ENCODE data around the gene DNASE1L3.

Gene DNASE1L3

DNA sequence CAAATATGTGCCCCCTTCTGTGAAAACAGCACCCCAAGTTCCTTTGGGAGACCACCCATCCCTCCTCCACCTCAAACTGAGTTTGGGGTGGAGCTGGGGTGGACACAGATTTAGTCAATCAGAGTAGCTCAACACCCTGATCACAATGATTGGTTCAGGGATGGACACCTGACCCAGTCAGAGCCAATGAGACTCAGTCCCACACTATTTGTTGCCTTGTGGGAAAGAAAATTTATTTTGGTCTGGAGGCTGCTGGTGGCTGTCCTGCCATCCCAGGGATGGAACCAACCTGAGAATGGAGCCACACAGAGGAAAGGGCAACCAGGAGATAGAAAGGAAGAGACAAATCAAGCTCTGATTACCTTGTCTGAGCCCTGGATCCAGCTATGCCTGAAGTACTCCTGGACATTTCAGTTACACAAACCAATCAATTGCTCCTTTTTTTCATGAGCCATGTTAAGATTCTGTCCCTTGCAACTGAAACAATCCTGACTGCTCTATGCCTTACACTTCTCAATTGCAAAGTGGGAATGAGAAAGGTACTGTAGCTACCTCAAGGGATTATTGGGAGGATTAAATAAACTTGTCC is 10.6 kb downstream of the DNASE1L3 start:
- DNase-seq = no peak

DNA sequence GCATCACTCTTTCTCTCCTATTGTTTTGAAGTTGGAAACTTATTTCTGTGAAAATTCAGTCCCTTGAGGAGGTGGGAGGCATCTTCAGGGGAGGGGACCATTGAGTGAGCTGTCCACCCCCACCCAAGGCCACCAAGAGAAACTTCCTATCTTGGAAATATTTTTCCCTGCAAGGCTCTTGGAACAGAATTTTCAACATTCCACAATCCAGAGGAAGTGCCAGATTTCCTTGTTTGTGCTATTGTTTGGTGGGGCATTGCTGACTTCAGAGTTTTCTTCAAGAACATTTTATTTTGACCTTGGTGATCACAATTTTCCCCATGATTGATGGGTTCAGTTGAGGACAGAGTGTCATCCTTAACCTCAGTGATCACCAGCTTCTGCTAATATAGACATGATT is 12.0 kb downstream of the DNASE1L3 start:
- DNase-seq = no peak

DNA sequence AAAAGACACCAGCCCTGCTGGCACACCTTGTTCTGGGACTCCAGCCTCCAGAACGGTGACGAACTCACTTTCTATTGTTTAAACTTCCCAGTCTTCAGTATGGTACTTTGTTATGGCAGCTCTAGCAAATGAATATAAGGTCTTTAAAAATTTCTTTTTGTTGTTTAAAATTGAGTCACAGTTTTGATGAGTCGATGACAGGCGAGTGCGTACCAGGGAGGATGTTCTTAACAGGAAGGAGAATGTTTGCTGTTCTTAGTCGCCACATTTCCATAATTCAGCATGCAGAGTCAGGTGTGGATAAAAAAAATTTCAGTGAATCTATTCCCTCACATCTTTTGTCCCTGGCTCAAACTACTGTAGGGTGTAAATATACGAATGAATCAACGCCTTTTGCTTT is 12.4 kb downstream of the DNASE1L3 start:
- DNase-seq = no peak

GRCh38 chr3:58197588-58197987 is 13.2 kb downstream of the DNASE1L3 start:
- no peak for DNase-seq

DNA sequence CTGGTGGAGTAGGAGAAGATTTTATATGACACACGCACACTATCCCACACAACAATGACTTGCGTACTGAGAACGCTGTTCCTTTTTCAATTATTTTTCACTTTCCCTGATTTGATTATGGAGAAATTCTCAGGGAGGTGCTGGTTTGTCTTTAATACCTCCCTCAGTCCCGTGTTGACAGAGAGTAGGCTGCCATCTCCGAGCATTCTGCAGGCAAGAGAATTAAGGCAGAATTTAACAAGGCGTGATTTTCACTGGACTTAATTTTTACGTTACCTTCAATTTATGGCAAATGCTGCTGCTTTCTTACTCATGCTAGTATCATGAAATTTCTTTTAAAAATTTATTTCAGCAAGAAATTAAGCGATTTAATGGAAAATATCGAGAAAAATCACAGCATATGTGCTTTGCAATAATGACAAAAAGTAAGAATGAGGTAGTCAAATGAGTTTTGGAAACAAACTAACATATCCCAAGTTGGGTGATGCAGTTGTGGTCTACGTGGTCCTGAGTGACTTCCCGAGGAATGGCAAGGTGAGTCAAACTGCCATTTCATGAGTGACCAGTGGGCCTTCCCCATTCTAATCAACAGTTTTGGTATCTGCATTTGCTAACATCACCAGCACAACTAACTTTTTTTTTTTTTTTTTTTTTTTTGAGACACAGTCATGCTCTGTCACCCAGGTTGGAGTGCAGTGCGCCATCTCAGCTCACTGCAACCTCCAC is 16.9 kb downstream of the DNASE1L3 start:
- no peak for DNase-seq

DNA sequence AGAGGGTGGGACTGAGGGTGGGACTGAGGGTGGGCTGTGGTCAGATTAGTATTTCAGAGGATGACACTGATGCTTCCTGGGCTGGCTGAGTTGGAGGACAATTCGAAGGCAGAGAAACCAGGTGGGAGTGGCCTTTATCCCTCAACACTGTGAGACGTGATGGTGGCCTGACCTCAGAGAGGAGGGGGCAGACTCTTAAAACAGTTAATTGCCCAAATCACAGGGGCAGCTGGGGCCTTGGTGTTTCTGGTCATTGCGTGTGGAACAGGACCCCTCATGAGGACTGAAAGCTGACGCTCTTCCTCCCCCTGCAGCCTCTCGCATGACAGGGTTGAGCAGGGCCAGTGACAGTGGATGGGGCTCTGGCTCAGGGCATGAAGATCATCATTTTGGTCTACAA is 18.7 kb downstream of the DNASE1L3 start:
- no peak for DNase-seq

DNA sequence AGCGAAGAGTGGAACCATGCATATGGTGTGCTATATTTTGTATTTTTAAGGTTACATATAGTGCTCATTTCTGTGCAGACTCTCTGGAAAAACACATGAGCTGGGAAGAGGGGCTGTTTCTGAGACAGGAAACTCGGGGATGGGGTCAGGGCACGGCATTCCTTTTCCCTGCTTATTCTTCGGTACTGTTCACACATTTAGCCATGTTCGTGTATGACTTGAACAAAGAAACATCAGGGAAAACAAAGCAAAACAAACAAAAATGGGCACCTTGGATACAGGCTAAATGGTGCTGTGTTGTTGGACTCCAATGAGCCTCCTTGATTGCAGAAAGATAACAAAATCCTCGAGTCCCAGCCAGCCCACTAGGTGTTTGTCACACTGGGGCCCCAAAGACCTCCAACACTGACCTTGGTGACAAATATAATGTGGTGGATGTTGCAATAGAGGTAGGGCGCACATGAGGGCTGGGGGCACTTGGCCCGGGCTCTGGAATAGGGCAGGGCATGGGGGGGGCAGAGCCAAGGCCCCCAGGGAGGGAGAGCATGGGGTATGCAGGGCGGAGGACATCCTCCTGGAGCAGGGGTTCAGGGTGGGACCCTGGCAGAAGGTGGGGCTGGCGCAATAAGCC is 19.3 kb downstream of the DNASE1L3 start:
- DNase-seq = no peak

GRCh38 chr3:58190882-58191281 is 19.9 kb downstream of the DNASE1L3 start:
- no peak for DNase-seq

DNA sequence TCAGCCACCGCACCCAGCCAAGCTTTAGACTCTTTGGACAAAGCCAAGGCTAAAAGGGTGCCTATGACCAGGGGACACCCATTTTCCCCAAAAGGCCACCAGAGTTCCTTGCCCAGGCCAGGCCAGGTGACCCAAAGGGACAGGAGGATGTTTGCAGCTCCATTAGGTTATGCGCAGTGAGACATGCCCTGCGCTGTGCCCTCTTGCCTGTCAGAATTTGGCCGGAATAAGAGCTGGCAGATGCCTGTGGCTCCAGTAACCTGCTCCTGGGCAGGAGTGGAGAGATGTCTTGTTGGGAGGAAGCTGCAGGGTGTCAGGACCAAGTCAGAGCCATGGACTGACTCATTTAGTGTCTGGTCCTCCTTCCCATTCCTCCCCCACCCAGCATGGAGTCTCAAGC is 20.5 kb downstream of the DNASE1L3 start:
- no peak for DNase-seq

DNA sequence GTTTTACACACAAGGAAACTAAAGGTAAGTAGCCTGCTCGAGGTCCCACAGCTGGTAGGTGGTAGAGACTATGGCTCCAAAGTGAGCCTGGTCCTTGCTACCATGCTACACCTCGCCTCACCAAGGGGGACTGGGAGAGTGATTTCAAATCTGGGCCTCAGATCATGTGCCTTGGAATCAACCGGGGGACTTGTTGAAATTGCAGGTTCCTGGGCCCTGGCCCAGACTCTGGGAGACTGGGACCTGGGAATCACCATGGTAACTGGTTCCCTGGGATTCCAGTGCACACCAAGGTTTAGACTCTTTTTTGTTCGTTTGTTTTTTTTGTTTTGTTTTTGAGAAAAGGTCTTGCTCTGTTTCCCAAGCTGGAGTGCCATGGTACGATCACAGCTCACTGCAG is 21.1 kb downstream of the DNASE1L3 start:
- no peak for DNase-seq

DNA sequence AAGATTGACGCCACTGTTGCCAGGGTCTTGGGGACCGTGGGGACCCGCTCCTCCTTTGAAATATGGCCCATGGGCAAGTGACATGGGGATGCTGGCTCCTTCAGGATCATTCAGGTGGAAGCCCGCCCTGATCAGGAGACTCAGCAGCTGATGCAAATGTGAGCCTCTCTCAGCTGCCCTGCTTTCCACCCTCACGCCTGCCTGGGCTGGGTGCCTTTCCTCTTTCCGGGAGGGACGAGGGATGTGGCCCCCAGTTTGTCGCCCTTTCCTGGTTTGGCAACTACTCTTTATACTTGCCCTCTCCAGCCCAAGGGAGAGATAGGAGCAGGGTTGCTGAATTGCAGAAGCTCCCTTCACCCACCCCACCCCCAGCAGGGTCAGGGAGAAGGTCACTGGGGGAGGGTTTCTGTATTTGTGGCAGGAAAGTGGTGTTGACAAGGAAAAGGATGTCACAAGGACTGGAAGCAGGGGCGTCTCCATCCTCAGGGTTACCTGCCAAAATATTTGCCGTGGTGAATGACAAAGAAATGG is 21.8 kb downstream of the DNASE1L3 start:
- no peak for DNase-seq

DNA sequence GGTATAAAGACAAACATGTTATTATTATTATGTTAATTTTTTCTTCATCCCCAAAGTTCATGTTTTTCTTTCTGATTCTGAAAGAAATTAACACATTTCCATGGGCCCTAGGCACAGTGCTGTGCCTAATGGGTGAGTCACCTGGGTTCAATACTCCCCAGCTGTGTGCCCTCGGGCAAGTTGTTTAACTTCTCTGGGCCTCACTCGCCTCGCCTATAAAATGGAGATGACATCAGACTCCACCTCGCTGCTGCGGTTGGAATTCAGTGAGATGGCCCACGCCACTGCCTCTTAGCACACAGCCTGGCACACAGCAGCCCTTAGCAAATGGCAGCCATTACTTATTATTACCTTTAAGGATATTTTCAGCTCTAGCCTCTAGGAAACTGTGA is 22.6 kb downstream of the DNASE1L3 start:
- no peak for DNase-seq

DNA sequence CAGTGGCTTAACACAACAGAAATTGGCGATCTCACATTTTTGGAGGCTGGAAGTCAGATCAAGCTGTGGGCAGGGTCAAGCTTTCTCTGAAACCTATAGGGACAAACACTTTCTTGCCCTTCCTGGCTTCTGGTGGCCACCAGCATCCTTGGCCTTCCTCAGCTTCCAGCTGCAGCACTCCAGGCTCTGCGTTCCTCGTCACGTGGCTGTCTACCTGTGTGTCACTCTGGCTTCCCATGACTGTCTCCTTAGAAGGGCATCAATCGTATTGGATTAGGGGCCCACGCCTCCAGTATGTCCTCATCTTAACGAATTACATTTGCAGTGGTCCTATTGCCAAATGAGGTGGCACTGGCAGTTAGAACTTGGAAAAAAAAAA is 25.8 kb downstream of the DNASE1L3 start:
- DNase-seq = no peak

GRCh38 chr3:58184309-58184981 is 26.3 kb downstream of the DNASE1L3 start:
- DNase-seq = no peak

- no peak for DNase-seq
Measured at GRCh38 chr3:58183891-58184290, 26.9 kb downstream of the DNASE1L3 start.

GRCh38 chr3:58183221-58183620 is 27.6 kb downstream of the DNASE1L3 start:
- no peak for DNase-seq

DNA sequence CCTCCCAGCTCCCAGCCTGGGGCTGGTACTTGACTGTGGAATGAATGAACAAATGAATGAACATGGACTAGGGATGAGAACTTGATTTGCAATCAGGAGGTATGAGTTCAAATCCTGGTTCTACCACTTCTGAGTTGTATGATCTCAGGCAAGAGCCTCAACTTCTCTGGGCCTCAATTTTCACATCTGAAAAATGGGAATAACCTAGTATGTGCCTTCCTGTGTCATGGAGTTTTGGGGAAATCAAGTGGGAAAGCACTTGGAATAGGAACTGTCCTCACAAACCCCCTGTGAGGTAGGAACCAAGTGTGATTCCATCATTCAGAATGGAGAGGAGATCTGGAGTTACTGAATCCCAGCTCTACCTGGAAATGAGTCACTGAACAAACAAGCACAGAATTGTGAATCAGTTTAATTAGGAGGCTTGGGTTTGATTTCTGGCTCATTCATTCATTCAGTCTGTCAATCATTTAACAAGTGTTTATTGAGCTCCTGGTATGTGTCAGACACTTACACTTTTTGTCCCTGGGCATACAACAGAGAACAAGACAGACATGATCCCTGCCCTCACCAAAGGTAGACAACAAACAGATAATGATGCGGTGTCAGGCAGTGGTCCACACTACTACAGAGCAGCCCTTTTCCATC is 29.7 kb downstream of the DNASE1L3 start:
- DNase-seq = no peak

DNA sequence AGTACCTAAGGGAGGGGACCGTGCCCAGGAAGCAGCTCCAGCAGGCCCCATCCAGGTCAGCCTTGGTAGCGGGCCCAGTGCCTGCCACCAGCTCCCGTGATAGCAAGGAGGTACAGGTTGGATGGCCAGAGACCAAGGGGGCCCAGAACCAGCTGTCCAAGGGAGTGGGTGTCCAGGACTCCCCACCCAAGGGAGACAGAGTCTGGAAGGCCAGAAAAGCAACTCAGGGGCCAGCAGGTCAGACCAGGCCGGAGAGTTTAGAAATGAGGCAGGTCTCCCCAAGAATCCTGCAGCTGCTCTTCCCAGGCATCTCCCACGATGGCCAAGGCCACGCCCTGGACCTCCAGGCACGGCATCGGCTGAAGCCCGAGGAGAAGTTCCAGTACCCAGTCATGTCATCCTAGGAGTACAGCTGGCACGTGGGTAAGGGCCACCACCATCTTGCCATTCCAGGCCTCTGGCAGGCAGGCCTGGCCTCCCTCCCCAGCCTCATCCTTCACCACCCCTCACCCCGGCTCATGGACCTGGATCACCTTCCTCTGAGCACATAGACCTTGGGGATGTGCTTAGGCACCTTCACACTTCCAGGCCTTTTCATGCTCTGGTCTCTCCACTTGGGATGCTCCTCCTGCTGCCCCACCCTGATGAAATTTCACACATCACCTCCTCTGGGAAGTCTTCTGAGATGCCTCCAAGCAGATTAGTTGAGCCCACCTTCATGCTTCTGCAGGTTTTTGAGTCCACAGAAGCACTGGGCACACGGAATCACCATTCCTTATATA is 30.5 kb downstream of the DNASE1L3 start:
- no peak for DNase-seq

GRCh38 chr3:58179235-58180098 is 31.3 kb downstream of the DNASE1L3 start:
- peak; percentile 1 for DNase-seq

DNA sequence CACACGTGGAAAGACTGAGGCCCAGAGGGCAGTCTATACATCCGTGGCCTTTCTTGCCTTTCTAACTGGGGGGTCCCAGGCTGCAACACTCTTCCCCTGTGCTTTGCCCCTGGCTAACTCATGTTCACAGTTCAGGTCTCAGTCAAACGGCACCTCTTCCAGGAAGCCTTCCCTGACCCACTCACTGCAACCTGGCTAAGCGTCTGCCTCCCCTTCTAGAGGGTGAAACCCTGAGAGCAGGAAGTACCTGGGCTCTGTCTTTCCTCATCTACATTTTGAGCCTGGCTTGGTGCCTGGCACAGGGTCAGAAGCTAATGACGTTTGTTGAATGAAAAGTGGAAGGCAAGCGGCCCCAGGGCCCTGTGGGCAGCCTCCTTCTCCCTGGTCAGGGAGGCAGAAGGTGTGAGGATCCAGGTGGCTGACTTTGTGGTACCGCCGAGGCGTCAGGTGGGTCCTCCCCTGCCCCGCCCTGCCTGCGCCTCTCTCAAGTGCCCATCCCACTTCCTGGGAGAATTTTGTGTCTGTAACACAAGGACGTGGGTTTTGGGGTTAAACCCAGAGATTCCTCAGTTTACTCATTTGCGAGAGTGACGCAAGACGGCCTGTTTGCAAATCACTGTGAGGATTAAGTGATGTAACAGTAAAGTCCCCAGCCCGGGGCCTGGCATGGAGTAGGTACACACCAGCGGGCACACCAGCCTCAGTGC is 32.1 kb downstream of the DNASE1L3 start:
- no peak for DNase-seq
